A549 (cell line): ENCODE results near the gene PEX14. TPM values are rescaled to one million over a fixed set of nuclear protein-coding genes. Genes with fewer than 3 reads are reported as not detected.

Experiments
- ATAC-seq, 2 experiments: fragments of 200-7000 bp in 1 of 2; fragments of >200 bp in 1 of 2; cut with Nextera tagmentation in 1 of 2; cut with Tn5 transposase in 1 of 2; 3 replicates each; pipeline versions ENCODE4 v1.8.0 to v1.9.1; 2018 to 2020; ENCODE audit warnings: mild to moderate bottlenecking in 1 of 2, moderate library complexity in 1 of 2
- CTCF ChIA-PET: fragments of 300-600 bp; sonication (Branson Sonifier 250); formaldehyde crosslinking; extraction: SDS; loops from one replicate; lab custom pipeline; 2021; ENCODE audit warnings: antibody characterized with exemption, inconsistent platforms; lab: Yijun Ruan, JAX
- POLR2A ChIA-PET: fragments of 350-600 bp; formaldehyde crosslinking; extraction: SDS; loops from one replicate; lab custom pipeline; 2021; ENCODE audit warnings: antibody characterized with exemption, inconsistent platforms; lab: Yijun Ruan, JAX
- DNase-seq, 2 experiments: peaks; one replicate each; pipeline versions ENCODE4 v3.0.0 to v3.0.0-alpha.2; 2011 to 2016; ENCODE audit warnings: low read depth in 1 of 2, low spot score in 1 of 2
- FAIRE-seq: peaks from 2 replicates; lab custom pipeline; 2011; peaks lifted over from hg19 to GRCh38; lab: Jason Lieb, UNC
- H3K27ac ChIP-seq, 2 experiments: fragments of >200 bp; sonication (Bioruptor Twin); formaldehyde crosslinking; 3 replicates each; pipeline ENCODE4 v1.5.1; 2016 to 2017
- H3K4me1 ChIP-seq: fragments of >200 bp; sonication (Bioruptor Twin); formaldehyde crosslinking; 3 replicates; pipeline ENCODE4 v1.6.1; 2016
- H3K4me2 ChIP-seq: fragments of >200 bp; sonication (Bioruptor Twin); formaldehyde crosslinking; 3 replicates; pipeline ENCODE4 v1.6.1; 2016
- H3K4me3 ChIP-seq: fragments of >200 bp; sonication (Bioruptor Twin); formaldehyde crosslinking; 3 replicates; pipeline ENCODE4 v1.5.1; 2016
- H3K9me3 ChIP-seq: fragments of >200 bp; sonication (Bioruptor Twin); formaldehyde crosslinking; 3 replicates; pipeline ENCODE4 v1.6.1; 2016
- BHLHE40 ChIP-seq: IDR thresholded peaks from 2 replicates; pipeline ENCODE4 v1.6.1; 2012; ENCODE audit warnings: low read depth, low read length, inconsistent platforms
- CBX2 ChIP-seq: fragments of 200-600 bp; sonication (generic); IDR thresholded peaks from 2 replicates; pipeline ENCODE4 v1.6.1; 2016; ENCODE audit warnings: low read depth, mild to moderate bottlenecking, borderline replicate concordance
- CBX8 ChIP-seq: fragments of 200-600 bp; sonication (generic); IDR thresholded peaks from 2 replicates; pipeline ENCODE4 v1.6.1; 2016
- CHD2 ChIP-seq: fragments of 150-350 bp; IDR thresholded peaks from 2 replicates; pipeline ENCODE4 v1.6.1; 2014; ENCODE audit warnings: low read length; ENCODE audit not compliant: partially characterized antibody
- CHD4 ChIP-seq: fragments of 200-600 bp; sonication (generic); IDR thresholded peaks from 2 replicates; pipeline ENCODE4 v1.6.1; 2016; ENCODE audit warnings: antibody characterized with exemption, mild to moderate bottlenecking, borderline replicate concordance
- FOSB ChIP-seq: fragments of 250-450 bp; sonication (Bioruptor Pico); IDR thresholded peaks from 2 replicates; pipeline ENCODE4 v1.5.0; 2020; ENCODE audit warnings: mild to moderate bottlenecking, moderate library complexity
- GATA3 ChIP-seq: IDR thresholded peaks from 2 replicates; pipeline ENCODE4 v1.6.1; 2012; ENCODE audit warnings: borderline replicate concordance
- HDAC2 ChIP-seq: fragments of 200-600 bp; sonication (generic); IDR thresholded peaks from 2 replicates; pipeline ENCODE4 v1.6.1; 2016
- HEYL ChIP-seq: fragments of 250-450 bp; sonication (Bioruptor Pico); IDR thresholded peaks from 2 replicates; pipeline ENCODE4 v1.8.0; 2021; ENCODE audit warnings: mild to moderate bottlenecking, moderate library complexity
- JUN ChIP-seq, 2 experiments: fragments of >200 bp; sonication (Bioruptor Twin); formaldehyde crosslinking; IDR thresholded peaks; 2 replicates in 1 of 2; 3 replicates in 1 of 2; pipeline ENCODE4 v1.6.1; 2016 to 2017
- JUNB ChIP-seq: fragments of >200 bp; sonication (Bioruptor Twin); formaldehyde crosslinking; IDR thresholded peaks from 2 replicates; pipeline ENCODE4 v1.6.1; 2016
- KDM5A ChIP-seq: fragments of 200-600 bp; sonication (generic); IDR thresholded peaks from 2 replicates; pipeline ENCODE4 v1.6.1; 2016; ENCODE audit warnings: antibody characterized with exemption, mild to moderate bottlenecking
- MAFK ChIP-seq: fragments of 450-650 bp; IDR thresholded peaks from 2 replicates; pipeline ENCODE4 v1.6.1; 2014; ENCODE audit not compliant: partially characterized antibody
- MYC ChIP-seq: IDR thresholded peaks from 2 replicates; pipeline ENCODE4 v1.6.1; 2012; ENCODE audit warnings: mild to moderate bottlenecking, inconsistent platforms, low read length, improper control_type of control experiment, borderline replicate concordance
- POLR2A ChIP-seq: IDR thresholded peaks from 2 replicates; pipeline ENCODE4 v1.6.1; 2012; ENCODE audit warnings: mild to moderate bottlenecking, low read length
- RAD21 ChIP-seq, 2 experiments: fragments of >200 bp in 1 of 2; sonication (Bioruptor Twin) in 1 of 2; formaldehyde crosslinking in 1 of 2; IDR thresholded peaks in 1 of 2; conservative IDR thresholded peaks in 1 of 2; 2 replicates in 1 of 2; 3 replicates in 1 of 2; pipeline ENCODE4 v1.6.1; 2012 to 2018; ENCODE audit warnings: inconsistent platforms in 1 of 2
- RCOR1 ChIP-seq: fragments of 150-350 bp; IDR thresholded peaks from 2 replicates; pipeline ENCODE4 v1.6.1; 2014; ENCODE audit warnings: antibody characterized with exemption, low read length, low read depth
- RFX5 ChIP-seq: fragments of 450-650 bp; IDR thresholded peaks from 2 replicates; pipeline ENCODE4 v1.7.1; 2014; ENCODE audit warnings: antibody characterized with exemption, mild to moderate bottlenecking, moderate library complexity
- SMC3 ChIP-seq: fragments of >200 bp; sonication (Bioruptor Twin); formaldehyde crosslinking; IDR thresholded peaks from 3 replicates; pipeline ENCODE4 v1.6.1; 2018; ENCODE audit warnings: inconsistent platforms
- SREBF2 ChIP-seq: fragments of 450-650 bp; IDR thresholded peaks from 2 replicates; pipeline ENCODE4 v1.6.1; 2014; ENCODE audit warnings: mild to moderate bottlenecking, moderate library complexity
- TFCP2L1 ChIP-seq: fragments of 250-450 bp; sonication (Bioruptor Pico); IDR thresholded peaks from 2 replicates; pipeline ENCODE4 v1.5.0; 2021; ENCODE audit warnings: mild to moderate bottlenecking
- ZC3H11A ChIP-seq: fragments of 450-650 bp; IDR thresholded peaks from 2 replicates; pipeline ENCODE4 v1.6.1; 2014; ENCODE audit warnings: antibody characterized with exemption, mild to moderate bottlenecking
- ZNF302 ChIP-seq: fragments of 250-450 bp; sonication (Bioruptor Pico); IDR thresholded peaks from 2 replicates; pipeline ENCODE4 v1.9.0; 2021; ENCODE audit warnings: inconsistent platforms, mild to moderate bottlenecking, moderate library complexity
- WGBS: methylation state at CpG from one replicate; pipeline ENCODE4 v1.1.6; 2017; ENCODE audit errors: missing lambda C conversion rate; 5-methylcytosine and 5-hydroxymethylcytosine counted together
- polyA plus RNA-seq, 4 experiments: library from polyadenylated mRNA; depleted of rRNA in 3 of 4; stranded (reverse); fragments of >200 nt; fragmentation: RNase III in 1 of 4; extraction: RNeasy Plus Mini Kit Qiagen cat#74134 plus additional on column Dnase treatment in 1 of 4; gene quantifications; 2 replicates in 3 of 4; 3 replicates in 1 of 4; pipeline ENCODE4 v1.2.3, GENCODE V29; 2011 to 2017
- TF ChIP-seq, protein P1 (sequence below): fragments of >200 bp; sonication (Bioruptor Twin); formaldehyde crosslinking; IDR thresholded peaks from 3 replicates; pipeline ENCODE4 v1.6.1; 2016
- TF ChIP-seq, protein P2 (sequence below): fragments of 250-450 bp; sonication (Bioruptor Pico); IDR thresholded peaks from 2 replicates; pipeline ENCODE4 v1.5.0; 2020; ENCODE audit warnings: low read depth, mild to moderate bottlenecking, moderate library complexity
- TF ChIP-seq, protein P3 (sequence below): fragments of >200 bp; sonication (Bioruptor Twin); formaldehyde crosslinking; IDR thresholded peaks from 2 replicates; pipeline ENCODE4 v1.6.1; 2016
- TF ChIP-seq, protein P4 (sequence below): IDR thresholded peaks from 2 replicates; pipeline ENCODE4 v1.6.1; 2012
- TF ChIP-seq, protein P5 (sequence below): fragments of 250-450 bp; sonication (Bioruptor Pico); IDR thresholded peaks from 2 replicates; pipeline ENCODE4 v1.5.0; 2021; ENCODE audit warnings: mild to moderate bottlenecking, moderate library complexity, borderline replicate concordance

PEX14 gene
- polyA plus RNA-seq, 2 of the 4 experiments (the other 2 are of a cell fraction): 7.7 to 15.0 TPM

DNA sequence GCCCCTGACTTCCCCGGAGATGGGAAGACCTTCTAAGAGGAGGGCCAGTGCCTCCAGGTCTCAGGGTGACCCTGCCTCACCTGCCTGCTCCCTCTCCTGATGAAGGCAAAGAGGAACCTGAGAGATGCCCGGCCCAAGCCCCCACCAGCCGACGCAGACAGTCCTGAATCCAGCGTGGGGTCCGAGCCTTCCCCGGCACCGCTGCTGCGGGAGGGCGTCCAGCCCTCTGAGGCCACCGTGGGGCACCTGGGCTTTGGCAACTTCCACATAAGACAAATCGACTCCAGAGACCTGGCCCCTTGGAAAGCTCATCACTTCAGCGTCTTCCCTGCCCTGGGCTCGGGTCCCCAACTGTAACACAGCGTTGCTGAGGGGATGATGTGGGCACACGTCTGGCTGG is 199.5 kb downstream of the PEX14 start:
- no peak for ATAC-seq
- H3K4me1 ChIP-seq: no peaks in the 10 kb centered on the region

DNA sequence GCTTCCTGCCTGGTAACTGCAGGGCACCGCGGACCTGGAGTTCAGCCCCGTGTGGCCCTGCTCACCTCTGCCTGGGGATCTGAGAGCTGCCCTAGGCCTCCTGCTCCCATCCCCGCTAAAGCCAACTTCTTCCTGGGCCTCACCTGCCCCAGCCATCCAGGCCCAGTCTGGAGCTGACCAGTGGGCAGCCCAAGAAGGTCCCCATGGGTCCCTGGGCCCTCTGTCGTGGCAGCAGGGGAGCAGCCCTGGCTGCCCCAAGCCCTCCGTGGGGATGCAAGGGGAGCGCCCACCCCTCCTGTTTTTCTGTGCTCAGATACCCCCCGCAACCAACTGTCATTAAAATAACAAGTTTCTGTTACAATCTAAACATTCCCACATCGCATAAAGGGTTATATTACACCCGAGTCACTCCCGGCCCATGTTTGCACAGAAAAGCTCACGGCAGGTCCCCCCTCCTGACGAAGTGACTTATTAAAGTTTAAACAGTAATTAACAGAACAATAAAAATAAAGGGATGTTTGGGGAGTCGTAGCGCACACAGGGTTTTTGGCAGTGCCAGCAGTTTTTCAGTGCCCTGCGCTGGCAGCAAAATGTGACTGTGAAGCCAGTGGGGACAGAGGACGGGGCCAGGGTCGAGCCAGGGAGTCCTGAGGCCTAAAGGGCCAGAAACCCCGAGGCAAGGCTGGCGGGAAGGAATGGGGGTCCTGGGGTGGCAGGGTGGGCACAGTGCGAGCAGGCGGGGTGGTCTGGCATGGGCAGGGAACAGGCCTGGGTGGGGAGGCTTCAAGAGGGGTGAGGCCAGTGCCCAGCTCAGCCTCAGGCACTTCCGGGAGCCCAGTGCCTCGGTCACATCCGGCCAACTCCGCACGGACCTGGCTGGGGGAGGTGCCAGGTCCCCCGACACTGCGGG is 200.2 kb downstream of the PEX14 start:
- Histone ChIP-seq H3K9me3 (no peaks in the 10 kb centered on the region), H3K4me1 (no peaks in the 10 kb centered on the region)
- no peak for DNase-seq

More for the DNA sequence above, 199.5 kb downstream of the PEX14 start:
- no peak overlapping the region for H3K4me3 ChIP-seq
- no peak overlapping the region for H3K4me2 ChIP-seq
- POLR2A ChIA-PET: no interaction called here
- CTCF ChIA-PET: interaction anchor here (1.0 kb wide), 1 partner anchor 9 kb away, joined by 3 read pairs; no protein-coding TSS in a partner anchor
- WGBS: 56% methylated on average over 2 of the region's 16 CpGs
- no peak overlapping the region for H3K27ac ChIP-seq
- no peak for FAIRE-seq
- TF ChIP-seq, protein P1, sequence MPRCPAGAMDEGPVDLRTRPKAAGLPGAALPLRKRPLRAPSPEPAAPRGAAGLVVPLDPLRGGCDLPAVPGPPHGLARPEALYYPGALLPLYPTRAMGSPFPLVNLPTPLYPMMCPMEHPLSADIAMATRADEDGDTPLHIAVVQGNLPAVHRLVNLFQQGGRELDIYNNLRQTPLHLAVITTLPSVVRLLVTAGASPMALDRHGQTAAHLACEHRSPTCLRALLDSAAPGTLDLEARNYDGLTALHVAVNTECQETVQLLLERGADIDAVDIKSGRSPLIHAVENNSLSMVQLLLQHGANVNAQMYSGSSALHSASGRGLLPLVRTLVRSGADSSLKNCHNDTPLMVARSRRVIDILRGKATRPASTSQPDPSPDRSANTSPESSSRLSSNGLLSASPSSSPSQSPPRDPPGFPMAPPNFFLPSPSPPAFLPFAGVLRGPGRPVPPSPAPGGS: no peak
- TF ChIP-seq SMC3 (no peak), RAD21 (conservative IDR thresholded peaks at IDR 0.05 in 1 of 2, IDR thresholded peaks at IDR 0.05 in 1 of 2) (no peak), JUN (IDR thresholded peaks at IDR 0.05) (no peak), FOSB (no peak), MYC (no peak), TFCP2L1 (CRISPR knock-in tag) (no peak), SREBF2 (no peak), KDM5A (no peak), BHLHE40 (no peak), ZC3H11A (no peak), RFX5 (no peak), POLR2A (no peak)
- TF ChIP-seq, protein P2, sequence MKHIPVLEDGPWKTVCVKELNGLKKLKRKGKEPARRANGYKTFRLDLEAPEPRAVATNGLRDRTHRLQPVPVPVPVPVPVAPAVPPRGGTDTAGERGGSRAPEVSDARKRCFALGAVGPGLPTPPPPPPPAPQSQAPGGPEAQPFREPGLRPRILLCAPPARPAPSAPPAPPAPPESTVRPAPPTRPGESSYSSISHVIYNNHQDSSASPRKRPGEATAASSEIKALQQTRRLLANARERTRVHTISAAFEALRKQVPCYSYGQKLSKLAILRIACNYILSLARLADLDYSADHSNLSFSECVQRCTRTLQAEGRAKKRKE (CRISPR knock-in tag): no peak
- H3K9me3 ChIP-seq: no peaks in the 10 kb centered on the region
- DNase-seq: no peak

DNA sequence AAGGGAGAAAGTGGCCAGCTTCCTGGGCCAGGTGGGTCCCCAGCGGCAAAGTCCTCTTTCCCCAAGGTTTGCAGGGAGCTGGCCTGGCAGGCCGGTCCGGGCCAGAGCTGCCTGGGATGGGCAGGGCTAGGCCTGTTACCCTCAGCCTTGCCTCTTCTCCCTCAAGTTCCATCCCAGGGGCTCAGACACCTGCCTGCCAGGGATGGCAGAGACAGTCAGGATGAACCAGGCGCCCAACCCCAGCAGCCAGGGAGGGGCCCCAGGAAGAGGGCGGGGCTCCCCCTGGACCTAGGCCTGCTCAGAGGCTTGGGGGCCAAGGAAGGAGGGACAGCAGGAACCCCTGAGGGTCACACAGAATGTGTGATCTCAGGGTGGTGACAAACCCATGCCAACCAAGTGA is 201.1 kb downstream of the PEX14 start:
- FAIRE-seq: no peak
- no peak for DNase-seq
- Histone ChIP-seq H3K27ac (no peak overlapping the region), H3K4me2 (no peak overlapping the region), H3K9me3 (no peaks in the 10 kb centered on the region), H3K4me3 (no peak overlapping the region), H3K4me1 (no peaks in the 10 kb centered on the region)
- ATAC-seq: no peak
- ChIA-PET CTCF (interaction anchor here (0.6 kb wide), 1 partner anchor 15 kb away, joined by 4 read pairs; no protein-coding TSS in a partner anchor), POLR2A (no interaction called here)
- WGBS: 50% methylated on average over 2 of the region's 5 CpGs
- TF ChIP-seq MAFK: no peak
- TF ChIP-seq ZNF302 (CRISPR knock-in tag): no peak
- TF ChIP-seq, protein P3, sequence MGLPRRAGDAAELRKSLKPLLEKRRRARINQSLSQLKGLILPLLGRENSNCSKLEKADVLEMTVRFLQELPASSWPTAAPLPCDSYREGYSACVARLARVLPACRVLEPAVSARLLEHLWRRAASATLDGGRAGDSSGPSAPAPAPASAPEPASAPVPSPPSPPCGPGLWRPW: no peak
- TF ChIP-seq JUNB: no peak
- no peak for TF ChIP-seq GATA3
- no peak for TF ChIP-seq HEYL (CRISPR knock-in tag)
- TF ChIP-seq, protein P4, sequence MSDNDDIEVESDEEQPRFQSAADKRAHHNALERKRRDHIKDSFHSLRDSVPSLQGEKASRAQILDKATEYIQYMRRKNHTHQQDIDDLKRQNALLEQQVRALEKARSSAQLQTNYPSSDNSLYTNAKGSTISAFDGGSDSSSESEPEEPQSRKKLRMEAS: no peak
- TF ChIP-seq, protein P5, sequence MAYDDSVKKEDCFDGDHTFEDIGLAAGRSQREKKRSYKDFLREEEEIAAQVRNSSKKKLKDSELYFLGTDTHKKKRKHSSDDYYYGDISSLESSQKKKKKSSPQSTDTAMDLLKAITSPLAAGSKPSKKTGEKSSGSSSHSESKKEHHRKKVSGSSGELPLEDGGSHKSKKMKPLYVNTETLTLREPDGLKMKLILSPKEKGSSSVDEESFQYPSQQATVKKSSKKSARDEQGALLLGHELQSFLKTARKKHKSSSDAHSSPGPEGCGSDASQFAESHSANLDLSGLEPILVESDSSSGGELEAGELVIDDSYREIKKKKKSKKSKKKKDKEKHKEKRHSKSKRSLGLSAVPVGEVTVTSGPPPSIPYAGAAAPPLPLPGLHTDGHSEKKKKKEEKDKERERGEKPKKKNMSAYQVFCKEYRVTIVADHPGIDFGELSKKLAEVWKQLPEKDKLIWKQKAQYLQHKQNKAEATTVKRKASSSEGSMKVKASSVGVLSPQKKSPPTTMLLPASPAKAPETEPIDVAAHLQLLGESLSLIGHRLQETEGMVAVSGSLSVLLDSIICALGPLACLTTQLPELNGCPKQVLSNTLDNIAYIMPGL (CRISPR knock-in tag): no peak
- TF ChIP-seq CBX2: no peak
- no peak for TF ChIP-seq RCOR1
- no peak for TF ChIP-seq POLR2A
- no peak for TF ChIP-seq CBX8
- TF ChIP-seq KDM5A: no peak
- TF ChIP-seq HDAC2: no peak
- TF ChIP-seq CHD4: no peak

More for the DNA sequence above, 200.2 kb downstream of the PEX14 start:
- WGBS: 75% methylated on average over 15 of the region's 29 CpGs
- TF ChIP-seq CHD2 (no peak), BHLHE40 (no peak)
- TF ChIP-seq, protein P1: no peak
- TF ChIP-seq, all 56 proteins: peak for 0
- ChIA-PET POLR2A (no interaction called here), CTCF (no interaction called here)
- Histone ChIP-seq H3K4me2 (no peak overlapping the region), H3K4me3 (no peak overlapping the region), H3K27ac (no peak overlapping the region)
- FAIRE-seq (no peak), ATAC-seq (no peak)
